ENCODE results near the gene PSMD8. TPM values are rescaled to one million over a fixed set of nuclear protein-coding genes. Genes with fewer than 3 reads are reported as not detected.

PSMD8 gene
- total RNA-seq, 4 donors from 2014 or later = 28.1 to 171 (median 78.5) TPM

DNA sequence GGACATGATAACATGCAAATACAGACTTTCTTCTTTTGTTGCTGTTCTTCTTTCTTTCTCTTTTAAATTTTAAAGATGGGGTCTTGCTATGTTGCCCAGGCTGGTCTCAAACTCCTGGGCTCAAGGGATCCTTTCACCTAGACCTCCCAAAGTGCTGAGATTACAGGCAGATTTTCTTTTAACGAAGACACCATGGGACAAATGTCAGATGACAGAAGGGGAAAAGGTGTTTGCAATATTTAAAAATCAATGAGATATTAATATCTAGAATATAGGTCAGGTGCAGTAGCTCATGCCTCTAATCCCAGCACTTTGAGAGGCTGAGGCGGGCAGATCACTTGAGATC is 55.4 kb downstream of the PSMD8 start:
- no peaks in the 10 kb centered on the region for H3K4me1 ChIP-seq
- in situ Hi-C loops (cut with MboI; ENCODE audit: low pct_ligation_motif_present in 1 of 4, low pct_unique_long_range_greater_than_20kb in 1 of 4, low sequenced_read_pairs in 3 of 4) = no loop called here
- peaks cover 40% of the 10 kb centered on the region for H3K27me3 ChIP-seq
- no peak overlapping the region for H3K4me3 ChIP-seq
- intact Hi-C loops (cut with DNase I; ENCODE audit: low total_unique reads) = no loop called here
- no peak for DNase-seq
- no peak overlapping the region for H3K27ac ChIP-seq
- no peaks in the 10 kb centered on the region for H3K36me3 ChIP-seq
- TF ChIP-seq EP300 (IDR thresholded peaks at IDR 0.05; ENCODE audit: low read depth) (no peak), POLR2AphosphoS5 (IDR thresholded peaks at IDR 0.05) (no peak), POLR2A (IDR thresholded peaks at IDR 0.05) (no peak)
- TF ChIP-seq, protein P1, sequence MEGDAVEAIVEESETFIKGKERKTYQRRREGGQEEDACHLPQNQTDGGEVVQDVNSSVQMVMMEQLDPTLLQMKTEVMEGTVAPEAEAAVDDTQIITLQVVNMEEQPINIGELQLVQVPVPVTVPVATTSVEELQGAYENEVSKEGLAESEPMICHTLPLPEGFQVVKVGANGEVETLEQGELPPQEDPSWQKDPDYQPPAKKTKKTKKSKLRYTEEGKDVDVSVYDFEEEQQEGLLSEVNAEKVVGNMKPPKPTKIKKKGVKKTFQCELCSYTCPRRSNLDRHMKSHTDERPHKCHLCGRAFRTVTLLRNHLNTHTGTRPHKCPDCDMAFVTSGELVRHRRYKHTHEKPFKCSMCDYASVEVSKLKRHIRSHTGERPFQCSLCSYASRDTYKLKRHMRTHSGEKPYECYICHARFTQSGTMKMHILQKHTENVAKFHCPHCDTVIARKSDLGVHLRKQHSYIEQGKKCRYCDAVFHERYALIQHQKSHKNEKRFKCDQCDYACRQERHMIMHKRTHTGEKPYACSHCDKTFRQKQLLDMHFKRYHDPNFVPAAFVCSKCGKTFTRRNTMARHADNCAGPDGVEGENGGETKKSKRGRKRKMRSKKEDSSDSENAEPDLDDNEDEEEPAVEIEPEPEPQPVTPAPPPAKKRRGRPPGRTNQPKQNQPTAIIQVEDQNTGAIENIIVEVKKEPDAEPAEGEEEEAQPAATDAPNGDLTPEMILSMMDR (IDR thresholded peaks at IDR 0.05) = no peak
- no peaks in the 10 kb centered on the region for H3K9me3 ChIP-seq
- WGBS, 2 donors (ENCODE audit: low coverage in 1 of 2) = 83 to 89% methylated on average over 1 to 2 of the region's 2 CpGs

GRCh38 chr19:38430931-38431330 is 56.6 kb downstream of the PSMD8 start:
- Histone ChIP-seq H3K27me3 (peaks cover 45% of the 10 kb centered on the region), H3K27ac (no peak overlapping the region), H3K4me3 (no peak overlapping the region), H3K4me1 (no peaks in the 10 kb centered on the region), H3K36me3 (no peaks in the 10 kb centered on the region), H3K9me3 (no peaks in the 10 kb centered on the region)
- TF ChIP-seq POLR2A (IDR thresholded peaks at IDR 0.05) (no peak), POLR2AphosphoS5 (IDR thresholded peaks at IDR 0.05) (no peak), EP300 (IDR thresholded peaks at IDR 0.05; ENCODE audit: low read depth) (no peak)
- TF ChIP-seq, protein P1 (IDR thresholded peaks at IDR 0.05) = no peak
- intact Hi-C loops (cut with DNase I; ENCODE audit: low total_unique reads) (no loop called here), in situ Hi-C loops (cut with MboI; ENCODE audit: low pct_ligation_motif_present in 1 of 4, low pct_unique_long_range_greater_than_20kb in 1 of 4, low sequenced_read_pairs in 3 of 4) (no loop called here)
- DNase-seq = no peak
- WGBS, 2 donors (ENCODE audit: low coverage in 1 of 2) = 72 to 100% methylated on average over 3 to 7 of the region's 7 CpGs

DNA sequence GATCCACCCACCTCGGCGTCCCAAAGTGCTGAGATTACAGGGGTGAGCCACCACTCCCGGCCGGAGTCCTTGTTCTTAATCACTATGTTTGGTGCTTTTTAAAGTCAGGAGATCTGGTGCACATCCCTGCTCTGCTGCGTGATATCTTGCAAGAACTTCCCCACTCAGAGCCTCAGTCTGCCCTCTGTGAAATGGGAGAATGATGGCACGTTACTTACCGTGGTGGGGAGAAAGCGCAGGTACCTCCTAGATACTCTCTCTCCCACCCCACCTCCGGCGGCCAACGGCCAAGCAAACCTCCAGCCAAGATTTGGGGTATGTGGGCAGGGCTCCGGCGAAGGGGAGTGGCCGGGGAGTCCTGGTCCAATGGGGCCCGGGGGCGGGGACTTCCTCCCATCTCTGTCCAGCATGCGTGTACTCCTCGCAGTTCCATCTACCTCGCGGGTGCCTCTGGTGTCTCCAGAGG is 58.9 kb downstream of the PSMD8 start, which contains the start of gene RYR1:
RYR1 (plus strand) TSS at position 424 of the 466 bp plus-strand sequence. CDS start 139 bp downstream, outside the sequence.
- H3K27me3 ChIP-seq = peaks cover 45% of the 10 kb centered on the region
- intact Hi-C loops (cut with DNase I; ENCODE audit: low total_unique reads) = no loop called here
- H3K4me3 ChIP-seq = peak within 1 kb of the TSS in 1 of 4 donors; percentile 7
- WGBS, 2 donors (ENCODE audit: low coverage in 1 of 2) = 26% methylated on average over 14 of the region's 20 CpGs; no CpG with 5 or more reads in 1 of the 2 donors
- peak; percentile 40 for DNase-seq
- no peaks in the 10 kb centered on the region for H3K36me3 ChIP-seq
- H3K4me1 ChIP-seq = no peaks in the 10 kb centered on the region
- H3K27ac ChIP-seq = no peak within 1 kb of the TSS
- no peaks in the 10 kb centered on the region for H3K9me3 ChIP-seq
- TF ChIP-seq POLR2A (IDR thresholded peaks at IDR 0.05) = no peak
- no peak for TF ChIP-seq POLR2AphosphoS5 (IDR thresholded peaks at IDR 0.05)
- no peak for TF ChIP-seq EP300 (IDR thresholded peaks at IDR 0.05; ENCODE audit: low read depth)
- TF ChIP-seq, protein P1 (IDR thresholded peaks at IDR 0.05) = no peak
- in situ Hi-C loops (cut with MboI; ENCODE audit: low pct_ligation_motif_present in 1 of 4, low pct_unique_long_range_greater_than_20kb in 1 of 4, low sequenced_read_pairs in 3 of 4) = no loop called here

Other genes with a start within 250 kb of the PSMD8 start
- not detected for gene DPF1, start 150.3 kb upstream of the PSMD8 start, total RNA-seq
- gene PPP1R14A, start 118.2 kb upstream of the PSMD8 start, total RNA-seq = 100 to 1,000 TPM in 2 of 4 donors, 10 to 100 TPM in 2; 41.5 to 116 (median 80.0) TPM
- 1,000 to 10,000 TPM in 2 of 4 donors, 100 to 1,000 TPM in 2; 396 to 1,376 (median 946) TPM for gene SPINT2, start 110.0 kb upstream of the PSMD8 start, total RNA-seq
- 1,000 to 10,000 TPM in 1 of 4 donors, 100 to 1,000 TPM in 2, 10 to 100 TPM in 1; 76.0 to 1,160 (median 338) TPM for gene C19orf33, start 70.3 kb upstream of the PSMD8 start, total RNA-seq
- 10 to 100 TPM; 15.0 to 24.5 (median 18.4) TPM for gene YIF1B, start 58.6 kb upstream of the PSMD8 start, total RNA-seq
- gene KCNK6, start 54.7 kb upstream of the PSMD8 start, total RNA-seq = 10 to 100 TPM; 14.9 to 44.5 (median 17.6) TPM
- 10 to 100 TPM in 3 of 4 donors, 1 to 10 TPM in 1; 7.0 to 59.5 (median 20.3) TPM for gene CATSPERG, start 38.7 kb upstream of the PSMD8 start, total RNA-seq
- not detected for gene GGN, start 13.5 kb downstream of the PSMD8 start, total RNA-seq
- gene SPRED3, start 14.1 kb downstream of the PSMD8 start, total RNA-seq = 1 to 10 TPM in 1 of 4 donors, under 1 TPM in 2, not detected in 1; 0.14 to 3.0 (median 0.48) TPM
- gene FAM98C, start 28.5 kb downstream of the PSMD8 start, total RNA-seq = 100 to 1,000 TPM in 1 of 4 donors, 10 to 100 TPM in 3; 34.0 to 102 (median 41.2) TPM
- 10 to 100 TPM in 1 of 4 donors, 1 to 10 TPM in 2, not detected in 1; 1.5 to 19.8 (median 1.7) TPM for gene RASGRP4, start 51.6 kb downstream of the PSMD8 start, total RNA-seq
- 1 to 10 TPM in 3 of 4 donors, under 1 TPM in 1; 0.20 to 2.1 (median 1.4) TPM for gene RYR1, start 59.1 kb downstream of the PSMD8 start, total RNA-seq
- 10 to 100 TPM in 2 of 4 donors, 1 to 10 TPM in 1, not detected in 1; 4.0 to 49.0 (median 11.1) TPM for gene MAP4K1, start 243.4 kb downstream of the PSMD8 start, total RNA-seq
- 100 to 1,000 TPM; 267 to 660 (median 460) TPM for gene EIF3K, start 244.6 kb downstream of the PSMD8 start, total RNA-seq

All from transverse colon (tissue), 4 donors.